ENCODE data around the gene ARHGEF12.

ARHGEF12 gene

GRCh38 chr11:120527111-120527761, 191.0 kb downstream of the ARHGEF12 start:
- TF ChIP-seq EZH2phosphoT487 (IDR thresholded peaks at IDR 0.05; ENCODE audit: low read depth) (no peak), CTCF (IDR thresholded peaks at IDR 0.05; ENCODE audit: low read depth, low read length) (no peak)
- Histone ChIP-seq H3K9ac (ENCODE audit: low read length) (no peak overlapping the region), H4K20me1 (ENCODE audit: insufficient read depth, low read length) (no peaks in the 10 kb centered on the region), H3K4me3 (ENCODE audit: low read length) (no peak overlapping the region), H3K36me3 (replicated peaks; ENCODE audit: low read depth, low read length) (no peaks in the 10 kb centered on the region), H3K9me3 (ENCODE audit: insufficient read depth, low read length) (no peaks in the 10 kb centered on the region), H3K27ac (ENCODE audit: low read length) (no peak overlapping the region), H3K79me2 (ENCODE audit: low read length) (no peaks in the 10 kb centered on the region), H2AFZ (ENCODE audit: low read depth, low read length) (no peak overlapping the region), H3K4me1 (ENCODE audit: low read length) (peaks cover 8% of the 10 kb centered on the region), H3K27me3 (ENCODE audit: low read depth, low read length) (peaks cover 25% of the 10 kb centered on the region), H3K4me2 (ENCODE audit: low read length) (no peak overlapping the region)

GRCh38 chr11:120528749-120529148, 192.5 kb downstream of the ARHGEF12 start:
- TF ChIP-seq CTCF (IDR thresholded peaks at IDR 0.05; ENCODE audit: low read depth, low read length): no peak
- no peak for TF ChIP-seq EZH2phosphoT487 (IDR thresholded peaks at IDR 0.05; ENCODE audit: low read depth)
- Histone ChIP-seq H3K4me1 (ENCODE audit: low read length) (peaks cover 8% of the 10 kb centered on the region), H2AFZ (ENCODE audit: low read depth, low read length) (no peak overlapping the region), H4K20me1 (ENCODE audit: insufficient read depth, low read length) (no peaks in the 10 kb centered on the region), H3K9me3 (ENCODE audit: insufficient read depth, low read length) (no peaks in the 10 kb centered on the region), H3K27me3 (ENCODE audit: low read depth, low read length) (peaks cover 32% of the 10 kb centered on the region), H3K36me3 (replicated peaks; ENCODE audit: low read depth, low read length) (no peaks in the 10 kb centered on the region), H3K79me2 (ENCODE audit: low read length) (no peaks in the 10 kb centered on the region), H3K9ac (ENCODE audit: low read length) (no peak overlapping the region), H3K4me3 (ENCODE audit: low read length) (no peak overlapping the region), H3K27ac (ENCODE audit: low read length) (no peak overlapping the region), H3K4me2 (ENCODE audit: low read length) (no peak overlapping the region)

GRCh38 chr11:120529214-120529613, 193.0 kb downstream of the ARHGEF12 start:
- H3K27ac ChIP-seq (ENCODE audit: low read length): no peak overlapping the region
- H3K4me1 ChIP-seq (ENCODE audit: low read length): peaks cover 8% of the 10 kb centered on the region
- no peak overlapping the region for H3K9ac ChIP-seq (ENCODE audit: low read length)
- no peaks in the 10 kb centered on the region for H3K79me2 ChIP-seq (ENCODE audit: low read length)
- H2AFZ ChIP-seq (ENCODE audit: low read depth, low read length): no peak overlapping the region
- no peak for TF ChIP-seq CTCF (IDR thresholded peaks at IDR 0.05; ENCODE audit: low read depth, low read length)
- no peak for TF ChIP-seq EZH2phosphoT487 (IDR thresholded peaks at IDR 0.05; ENCODE audit: low read depth)
- H3K4me2 ChIP-seq (ENCODE audit: low read length): no peak overlapping the region
- H3K27me3 ChIP-seq (ENCODE audit: low read depth, low read length): peaks cover 37% of the 10 kb centered on the region
- H4K20me1 ChIP-seq (ENCODE audit: insufficient read depth, low read length): no peaks in the 10 kb centered on the region
- no peak overlapping the region for H3K4me3 ChIP-seq (ENCODE audit: low read length)
- H3K36me3 ChIP-seq (replicated peaks; ENCODE audit: low read depth, low read length): no peaks in the 10 kb centered on the region
- no peaks in the 10 kb centered on the region for H3K9me3 ChIP-seq (ENCODE audit: insufficient read depth, low read length)

- H3K4me2 ChIP-seq (ENCODE audit: low read length): no peak overlapping the region
- peaks cover 8% of the 10 kb centered on the region for H3K4me1 ChIP-seq (ENCODE audit: low read length)
- no peak for TF ChIP-seq CTCF (IDR thresholded peaks at IDR 0.05; ENCODE audit: low read depth, low read length)
- TF ChIP-seq EZH2phosphoT487 (IDR thresholded peaks at IDR 0.05; ENCODE audit: low read depth): no peak
- H3K9me3 ChIP-seq (ENCODE audit: insufficient read depth, low read length): no peaks in the 10 kb centered on the region
- peaks cover 40% of the 10 kb centered on the region for H3K27me3 ChIP-seq (ENCODE audit: low read depth, low read length)
- no peak overlapping the region for H3K4me3 ChIP-seq (ENCODE audit: low read length)
- H2AFZ ChIP-seq (ENCODE audit: low read depth, low read length): no peak overlapping the region
- no peak overlapping the region for H3K9ac ChIP-seq (ENCODE audit: low read length)
- no peak overlapping the region for H3K27ac ChIP-seq (ENCODE audit: low read length)
- no peaks in the 10 kb centered on the region for H3K79me2 ChIP-seq (ENCODE audit: low read length)
- H4K20me1 ChIP-seq (ENCODE audit: insufficient read depth, low read length): no peaks in the 10 kb centered on the region
- H3K36me3 ChIP-seq (replicated peaks; ENCODE audit: low read depth, low read length): no peaks in the 10 kb centered on the region
Observed at GRCh38 chr11:120529911-120530310, 193.7 kb downstream of the ARHGEF12 start.

Measured in OCI-LY3 (cell line).